Astrocyte of the cerebellum (primary cell): ENCODE results near the gene HMGN3.
A peak's percentile ranks its signal among the peaks of the same experiment; 100 is the strongest.

Source experiments
- DNase-seq: peaks from one replicate; pipeline ENCODE4 v3.0.0-alpha.2; 2011; ENCODE audit warnings: low read depth
- H3K4me3 ChIP-seq: 2 replicates; pipeline ENCODE4 v1.5.1; 2011; ENCODE audit warnings: mild to moderate bottlenecking, low read depth, low read length, moderate library complexity
- in situ Hi-C: cut with HindIII; loops from 2 replicates; pipeline ENCODE4 v1.10.0; 2017; ENCODE audit warnings: low sequenced_read_pairs
- TF ChIP-seq, protein P1 (sequence below): IDR thresholded peaks from 2 replicates; pipeline ENCODE4 v1.5.1; 2012; ENCODE audit warnings: low read length, low read depth, moderate library complexity, mild to moderate bottlenecking; ENCODE audit errors: missing control alignments

HMGN3 gene

DNA sequence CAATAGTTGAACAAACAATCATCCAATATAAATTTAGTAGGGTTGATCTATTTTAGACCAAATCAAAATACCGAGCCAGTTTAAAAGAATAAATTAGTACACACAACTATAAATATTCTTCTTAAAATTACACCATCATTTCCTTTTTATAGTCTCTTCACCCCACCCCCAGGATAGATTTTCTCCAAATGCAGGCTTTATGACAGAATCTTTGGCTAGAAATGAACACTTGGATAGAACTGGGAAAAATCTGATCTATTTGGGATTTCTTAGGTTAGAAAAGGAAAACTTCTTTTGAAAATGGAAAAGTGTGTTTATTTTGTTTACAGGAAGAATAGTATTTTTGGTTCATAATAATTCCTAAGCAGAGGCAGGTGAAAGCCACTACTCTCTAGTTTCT is 74.6 kb downstream of the HMGN3 start:
- in situ Hi-C loops = no loop called here
- DNase-seq = no peak
- no peak overlapping the region for H3K4me3 ChIP-seq
- TF ChIP-seq, protein P1, sequence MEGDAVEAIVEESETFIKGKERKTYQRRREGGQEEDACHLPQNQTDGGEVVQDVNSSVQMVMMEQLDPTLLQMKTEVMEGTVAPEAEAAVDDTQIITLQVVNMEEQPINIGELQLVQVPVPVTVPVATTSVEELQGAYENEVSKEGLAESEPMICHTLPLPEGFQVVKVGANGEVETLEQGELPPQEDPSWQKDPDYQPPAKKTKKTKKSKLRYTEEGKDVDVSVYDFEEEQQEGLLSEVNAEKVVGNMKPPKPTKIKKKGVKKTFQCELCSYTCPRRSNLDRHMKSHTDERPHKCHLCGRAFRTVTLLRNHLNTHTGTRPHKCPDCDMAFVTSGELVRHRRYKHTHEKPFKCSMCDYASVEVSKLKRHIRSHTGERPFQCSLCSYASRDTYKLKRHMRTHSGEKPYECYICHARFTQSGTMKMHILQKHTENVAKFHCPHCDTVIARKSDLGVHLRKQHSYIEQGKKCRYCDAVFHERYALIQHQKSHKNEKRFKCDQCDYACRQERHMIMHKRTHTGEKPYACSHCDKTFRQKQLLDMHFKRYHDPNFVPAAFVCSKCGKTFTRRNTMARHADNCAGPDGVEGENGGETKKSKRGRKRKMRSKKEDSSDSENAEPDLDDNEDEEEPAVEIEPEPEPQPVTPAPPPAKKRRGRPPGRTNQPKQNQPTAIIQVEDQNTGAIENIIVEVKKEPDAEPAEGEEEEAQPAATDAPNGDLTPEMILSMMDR = no peak

DNA sequence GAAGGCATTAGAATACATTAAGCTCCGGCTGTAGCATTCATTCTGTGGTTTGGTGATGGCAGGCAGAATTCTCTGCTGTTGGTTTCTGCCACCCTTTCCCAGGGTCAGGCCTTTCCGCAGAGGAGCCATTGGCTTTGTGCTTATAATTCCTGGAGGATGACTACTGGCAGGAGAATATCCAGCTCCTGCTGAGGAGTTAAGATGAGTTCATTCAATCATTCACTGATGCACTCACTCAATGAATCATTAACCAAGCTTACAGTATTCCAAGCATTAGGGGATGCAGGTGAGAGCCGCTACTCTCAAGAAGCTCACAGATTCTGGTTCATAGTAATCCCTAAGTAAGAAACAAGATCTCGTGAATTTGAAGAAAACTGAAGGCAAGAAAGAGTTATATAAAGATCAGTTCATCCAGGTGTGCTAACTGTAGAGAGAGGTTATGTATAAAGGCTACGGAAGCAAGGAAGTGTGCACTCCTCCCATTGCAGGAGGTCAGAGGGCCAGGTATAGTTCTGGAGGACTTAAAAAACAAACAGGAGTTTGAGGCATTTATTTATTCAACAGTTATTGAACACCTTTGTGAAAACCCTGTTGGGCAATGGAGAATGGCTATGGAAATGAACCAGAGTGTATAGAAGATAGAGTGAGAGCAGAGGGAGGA is 75.5 kb downstream of the HMGN3 start:
- no peak overlapping the region for H3K4me3 ChIP-seq
- in situ Hi-C loops = no loop called here
- TF ChIP-seq, protein P1 = no peak
- peak; percentile 45 for DNase-seq

DNA sequence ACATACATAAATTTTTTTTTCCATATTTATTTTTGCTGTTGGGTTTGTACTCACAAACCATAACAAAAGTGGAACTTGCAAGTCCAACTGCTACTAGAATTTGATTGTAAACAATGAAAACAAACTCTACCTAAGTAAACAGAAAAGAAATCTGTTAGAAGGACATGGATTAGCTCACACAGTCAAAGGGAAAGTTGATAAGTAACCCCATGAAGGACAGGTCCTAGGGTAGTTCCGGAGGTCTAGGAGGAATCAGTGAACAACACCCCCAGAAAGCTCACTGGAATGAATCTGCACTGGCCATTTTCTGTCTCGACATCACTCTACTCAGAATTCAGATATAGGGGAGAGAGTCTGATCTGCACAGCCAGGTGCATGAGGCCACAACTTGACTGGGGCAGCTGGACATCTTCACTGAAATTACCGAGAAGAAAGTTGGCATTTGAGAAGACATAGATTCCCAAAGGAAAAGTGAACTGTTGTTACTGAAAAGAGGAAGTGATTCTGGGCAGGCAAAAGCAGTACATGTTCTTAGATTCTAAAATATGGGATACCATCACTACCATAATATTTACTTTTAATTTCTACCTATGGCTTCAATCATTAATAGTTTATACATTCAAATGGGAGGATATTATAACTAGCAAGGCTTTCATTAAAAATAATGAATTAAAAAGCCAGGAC is 76.4 kb downstream of the HMGN3 start:
- DNase-seq = no peak
- TF ChIP-seq, protein P1 = no peak
- in situ Hi-C loops = no loop called here
- no peak overlapping the region for H3K4me3 ChIP-seq

DNA sequence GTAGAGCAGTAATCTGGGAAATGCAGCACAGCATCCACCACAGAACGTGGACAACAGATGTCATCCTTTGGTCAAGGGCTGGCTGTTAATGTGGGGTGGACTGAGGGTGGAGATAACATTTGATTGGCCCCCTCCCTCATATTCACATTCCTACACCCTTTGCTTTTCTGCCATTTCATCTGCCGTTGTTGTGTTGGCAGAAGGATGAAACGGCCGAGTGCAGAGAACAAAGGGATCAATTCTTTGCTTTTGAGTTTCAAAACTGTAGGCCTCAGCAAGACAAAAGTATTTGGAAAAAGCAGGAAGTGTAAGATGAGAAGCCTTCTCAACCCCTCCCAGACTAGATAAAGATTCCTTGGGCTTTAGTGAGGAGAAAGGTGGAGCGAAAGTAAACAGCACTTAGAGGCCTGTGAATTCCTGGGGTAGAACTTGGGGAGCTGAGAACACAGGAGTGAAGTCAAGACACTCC is 82.2 kb downstream of the HMGN3 start:
- in situ Hi-C loops = no loop called here

More for the DNA sequence above, 82.2 kb downstream of the HMGN3 start:
- no peak for DNase-seq
- TF ChIP-seq, protein P1 = no peak
- H3K4me3 ChIP-seq = no peak overlapping the region
